ENCODE data around the gene ITIH4. TPM values are rescaled to one million over a fixed set of nuclear protein-coding genes. Genes with fewer than 3 reads are reported as not detected.

The ITIH4 gene
- polyA plus RNA-seq, 1 of the 3 experiments (the other 2 are of a cell fraction): 2.0 TPM

DNA sequence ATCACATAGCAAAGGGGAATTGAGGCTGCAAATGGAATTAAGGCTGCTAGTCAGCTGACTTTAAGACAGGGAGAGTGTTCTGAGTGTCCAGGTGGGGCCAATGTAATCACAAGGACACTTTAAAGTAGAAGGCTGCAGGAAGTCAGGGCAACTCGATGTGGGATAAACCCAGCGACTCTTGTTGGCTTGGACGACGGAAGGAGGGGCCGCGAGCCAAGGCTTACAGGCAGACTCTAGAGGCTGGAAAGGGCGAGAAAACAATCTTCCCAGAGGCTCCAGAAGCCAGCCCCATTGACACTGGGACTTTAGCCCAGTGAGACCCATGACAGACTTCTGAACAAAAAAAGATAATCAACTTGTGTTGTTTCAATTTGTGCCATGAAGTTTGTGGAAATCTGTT is 17.3 kb upstream of the ITIH4 start (continued):
- TF ChIP-seq, protein P1, sequence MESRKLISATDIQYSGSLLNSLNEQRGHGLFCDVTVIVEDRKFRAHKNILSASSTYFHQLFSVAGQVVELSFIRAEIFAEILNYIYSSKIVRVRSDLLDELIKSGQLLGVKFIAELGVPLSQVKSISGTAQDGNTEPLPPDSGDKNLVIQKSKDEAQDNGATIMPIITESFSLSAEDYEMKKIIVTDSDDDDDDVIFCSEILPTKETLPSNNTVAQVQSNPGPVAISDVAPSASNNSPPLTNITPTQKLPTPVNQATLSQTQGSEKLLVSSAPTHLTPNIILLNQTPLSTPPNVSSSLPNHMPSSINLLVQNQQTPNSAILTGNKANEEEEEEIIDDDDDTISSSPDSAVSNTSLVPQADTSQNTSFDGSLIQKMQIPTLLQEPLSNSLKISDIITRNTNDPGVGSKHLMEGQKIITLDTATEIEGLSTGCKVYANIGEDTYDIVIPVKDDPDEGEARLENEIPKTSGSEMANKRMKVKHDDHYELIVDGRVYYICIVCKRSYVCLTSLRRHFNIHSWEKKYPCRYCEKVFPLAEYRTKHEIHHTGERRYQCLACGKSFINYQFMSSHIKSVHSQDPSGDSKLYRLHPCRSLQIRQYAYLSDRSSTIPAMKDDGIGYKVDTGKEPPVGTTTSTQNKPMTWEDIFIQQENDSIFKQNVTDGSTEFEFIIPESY (IDR thresholded peaks at IDR 0.05; ENCODE audit: borderline replicate concordance, low read depth): no peak
- no peak for TF ChIP-seq JUND (IDR thresholded peaks at IDR 0.05)
- TF ChIP-seq FOXJ3 (CRISPR knock-in tag; IDR thresholded peaks at IDR 0.05): no peak

DNA sequence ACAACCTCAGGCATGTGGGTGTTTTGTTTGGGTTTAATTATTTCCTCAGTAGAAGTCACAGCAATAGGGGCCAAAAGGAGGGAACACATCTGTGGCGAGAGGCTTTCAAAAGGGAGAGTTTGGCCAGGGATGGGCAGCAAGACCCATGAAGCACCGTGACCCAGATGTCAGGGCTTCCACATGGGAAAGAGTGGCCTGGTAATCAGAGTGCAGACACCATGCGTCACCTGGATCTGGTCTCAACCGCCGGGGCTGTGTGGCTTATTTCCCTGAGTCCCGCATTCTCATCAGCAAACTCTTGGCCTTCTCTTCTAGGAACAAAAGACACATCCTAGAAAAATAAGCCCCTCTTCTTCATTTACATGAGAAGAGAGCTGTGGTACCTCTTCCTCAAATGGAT is 16.8 kb upstream of the ITIH4 start:
- Histone ChIP-seq H3K27me3 (ENCODE audit: insufficient read depth) (no peaks in the 10 kb centered on the region), H3K79me2 (ENCODE audit: insufficient read depth) (no peaks in the 10 kb centered on the region), H3K9me2 (no peaks in the 10 kb centered on the region), H3K4me3 (ENCODE audit: low read depth in 2 of 2, low read length in 1 of 2) (no peak overlapping the region), H4K20me1 (ENCODE audit: insufficient read depth) (peaks cover 3% of the 10 kb centered on the region; the same call in 1 of the 2 replicates), H2AFZ (ENCODE audit: low read depth) (no peak overlapping the region), H3F3A (replicated peaks; ENCODE audit: insufficient read depth) (no peaks in the 10 kb centered on the region), H3K9me3 (no peaks in the 10 kb centered on the region), H3K27ac (ENCODE audit: low read depth in 2 of 2, low read length in 1 of 2) (no peak overlapping the region), H3K4me2 (no peak overlapping the region), H3K9ac (no peak overlapping the region), H3K4me1 (ENCODE audit: control insufficient read depth in 1 of 2, insufficient read depth in 2 of 2, low read depth in 1 of 2, low read length in 1 of 2) (peaks cover 0 to 3% of the 10 kb centered on the region in 2 experiments; a peak in 1 of 4 replicates), H3K36me3 (replicated peaks in 1 of 2; ENCODE audit: control insufficient read depth in 1 of 2, insufficient read depth in 2 of 2, low read length in 1 of 2) (peaks cover 0 to 36% of the 10 kb centered on the region in 2 experiments)
- TF ChIP-seq, protein P2, sequence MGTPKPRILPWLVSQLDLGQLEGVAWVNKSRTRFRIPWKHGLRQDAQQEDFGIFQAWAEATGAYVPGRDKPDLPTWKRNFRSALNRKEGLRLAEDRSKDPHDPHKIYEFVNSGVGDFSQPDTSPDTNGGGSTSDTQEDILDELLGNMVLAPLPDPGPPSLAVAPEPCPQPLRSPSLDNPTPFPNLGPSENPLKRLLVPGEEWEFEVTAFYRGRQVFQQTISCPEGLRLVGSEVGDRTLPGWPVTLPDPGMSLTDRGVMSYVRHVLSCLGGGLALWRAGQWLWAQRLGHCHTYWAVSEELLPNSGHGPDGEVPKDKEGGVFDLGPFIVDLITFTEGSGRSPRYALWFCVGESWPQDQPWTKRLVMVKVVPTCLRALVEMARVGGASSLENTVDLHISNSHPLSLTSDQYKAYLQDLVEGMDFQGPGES (IDR thresholded peaks at IDR 0.05; ENCODE audit: low read depth, low read length): no peak
- TF ChIP-seq RXRA (IDR thresholded peaks at IDR 0.05; ENCODE audit: borderline replicate concordance, low read depth) (no peak), GABPA (IDR thresholded peaks at IDR 0.05; ENCODE audit: low read depth) (no peak), YY1 (IDR thresholded peaks at IDR 0.05; ENCODE audit: low read depth) (no peak), MXI1 (IDR thresholded peaks at IDR 0.05; ENCODE audit: low read depth, low read length) (no peak), FOXJ3 (CRISPR knock-in tag; IDR thresholded peaks at IDR 0.05) (no peak), RFX5 (IDR thresholded peaks at IDR 0.05; ENCODE audit: low read length) (no peak), EP300 (IDR thresholded peaks at IDR 0.05; ENCODE audit: borderline replicate concordance in 1 of 2, low read depth in 1 of 2, low read length in 1 of 2) (no peak), POLR2AphosphoS5 (IDR thresholded peaks at IDR 0.05; ENCODE audit: low read depth, low read length) (no peak), MEF2A (IDR thresholded peaks at IDR 0.05; ENCODE audit: borderline replicate concordance, low read depth) (no peak), TEAD4 (IDR thresholded peaks at IDR 0.05; ENCODE audit: borderline replicate concordance, insufficient read depth) (no peak), GATA2 (CRISPR knock-in tag; IDR thresholded peaks at IDR 0.05) (no peak)
- TF ChIP-seq, protein P3, sequence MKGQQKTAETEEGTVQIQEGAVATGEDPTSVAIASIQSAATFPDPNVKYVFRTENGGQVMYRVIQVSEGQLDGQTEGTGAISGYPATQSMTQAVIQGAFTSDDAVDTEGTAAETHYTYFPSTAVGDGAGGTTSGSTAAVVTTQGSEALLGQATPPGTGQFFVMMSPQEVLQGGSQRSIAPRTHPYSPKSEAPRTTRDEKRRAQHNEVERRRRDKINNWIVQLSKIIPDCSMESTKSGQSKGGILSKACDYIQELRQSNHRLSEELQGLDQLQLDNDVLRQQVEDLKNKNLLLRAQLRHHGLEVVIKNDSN (IDR thresholded peaks at IDR 0.05; ENCODE audit: borderline replicate concordance, low read depth): no peak
- TF ChIP-seq, protein P4, sequence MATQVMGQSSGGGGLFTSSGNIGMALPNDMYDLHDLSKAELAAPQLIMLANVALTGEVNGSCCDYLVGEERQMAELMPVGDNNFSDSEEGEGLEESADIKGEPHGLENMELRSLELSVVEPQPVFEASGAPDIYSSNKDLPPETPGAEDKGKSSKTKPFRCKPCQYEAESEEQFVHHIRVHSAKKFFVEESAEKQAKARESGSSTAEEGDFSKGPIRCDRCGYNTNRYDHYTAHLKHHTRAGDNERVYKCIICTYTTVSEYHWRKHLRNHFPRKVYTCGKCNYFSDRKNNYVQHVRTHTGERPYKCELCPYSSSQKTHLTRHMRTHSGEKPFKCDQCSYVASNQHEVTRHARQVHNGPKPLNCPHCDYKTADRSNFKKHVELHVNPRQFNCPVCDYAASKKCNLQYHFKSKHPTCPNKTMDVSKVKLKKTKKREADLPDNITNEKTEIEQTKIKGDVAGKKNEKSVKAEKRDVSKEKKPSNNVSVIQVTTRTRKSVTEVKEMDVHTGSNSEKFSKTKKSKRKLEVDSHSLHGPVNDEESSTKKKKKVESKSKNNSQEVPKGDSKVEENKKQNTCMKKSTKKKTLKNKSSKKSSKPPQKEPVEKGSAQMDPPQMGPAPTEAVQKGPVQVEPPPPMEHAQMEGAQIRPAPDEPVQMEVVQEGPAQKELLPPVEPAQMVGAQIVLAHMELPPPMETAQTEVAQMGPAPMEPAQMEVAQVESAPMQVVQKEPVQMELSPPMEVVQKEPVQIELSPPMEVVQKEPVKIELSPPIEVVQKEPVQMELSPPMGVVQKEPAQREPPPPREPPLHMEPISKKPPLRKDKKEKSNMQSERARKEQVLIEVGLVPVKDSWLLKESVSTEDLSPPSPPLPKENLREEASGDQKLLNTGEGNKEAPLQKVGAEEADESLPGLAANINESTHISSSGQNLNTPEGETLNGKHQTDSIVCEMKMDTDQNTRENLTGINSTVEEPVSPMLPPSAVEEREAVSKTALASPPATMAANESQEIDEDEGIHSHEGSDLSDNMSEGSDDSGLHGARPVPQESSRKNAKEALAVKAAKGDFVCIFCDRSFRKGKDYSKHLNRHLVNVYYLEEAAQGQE (IDR thresholded peaks at IDR 0.05; ENCODE audit: low read depth, low read length): no peak
- 96% methylated on average over 6 of the region's 6 CpGs for WGBS (ENCODE audit: low lambda C conversion rate)
- ChIA-PET CTCF (interaction anchor here (1.8 to 9.8 kb wide), 2 partner anchors 12 to 227 kb away, joined by 5 to 73 read pairs; partner anchors contain the start of gene MUSTN1), POLR2A (no interaction called here)
- no peak for DNase-seq

All from SK-N-SH (cell line).